ENCODE measurements around the gene ANKRD36C.
"Not testable (repeated sequence)": the region's sequence is repeated elsewhere in the genome, so short reads cannot be mapped to it uniquely, and the experiment has no call there.

DNA sequence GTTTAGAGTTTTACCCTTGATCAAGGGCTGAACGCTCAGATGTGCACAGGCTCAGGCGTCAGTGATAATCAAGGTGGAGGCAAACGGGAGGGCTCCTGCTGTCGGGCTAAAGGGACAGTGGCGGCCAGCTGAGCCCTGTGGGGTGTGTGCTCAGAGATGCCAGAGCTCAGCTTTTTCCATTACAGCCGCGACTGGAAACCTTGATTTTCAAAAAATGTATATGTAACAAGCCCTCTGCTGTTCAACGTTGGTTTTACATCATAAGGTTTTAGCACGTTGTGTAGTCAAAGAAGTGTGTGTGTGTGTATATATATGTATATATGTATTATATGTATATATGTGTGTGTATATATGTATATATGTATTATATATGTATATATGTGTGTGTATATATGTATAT is 201.4 kb downstream of the ANKRD36C start:
- not testable (repeated sequence) for TF ChIP-seq RAD21 (conservative IDR thresholded peaks at IDR 0.05)
- TF ChIP-seq, protein P1, sequence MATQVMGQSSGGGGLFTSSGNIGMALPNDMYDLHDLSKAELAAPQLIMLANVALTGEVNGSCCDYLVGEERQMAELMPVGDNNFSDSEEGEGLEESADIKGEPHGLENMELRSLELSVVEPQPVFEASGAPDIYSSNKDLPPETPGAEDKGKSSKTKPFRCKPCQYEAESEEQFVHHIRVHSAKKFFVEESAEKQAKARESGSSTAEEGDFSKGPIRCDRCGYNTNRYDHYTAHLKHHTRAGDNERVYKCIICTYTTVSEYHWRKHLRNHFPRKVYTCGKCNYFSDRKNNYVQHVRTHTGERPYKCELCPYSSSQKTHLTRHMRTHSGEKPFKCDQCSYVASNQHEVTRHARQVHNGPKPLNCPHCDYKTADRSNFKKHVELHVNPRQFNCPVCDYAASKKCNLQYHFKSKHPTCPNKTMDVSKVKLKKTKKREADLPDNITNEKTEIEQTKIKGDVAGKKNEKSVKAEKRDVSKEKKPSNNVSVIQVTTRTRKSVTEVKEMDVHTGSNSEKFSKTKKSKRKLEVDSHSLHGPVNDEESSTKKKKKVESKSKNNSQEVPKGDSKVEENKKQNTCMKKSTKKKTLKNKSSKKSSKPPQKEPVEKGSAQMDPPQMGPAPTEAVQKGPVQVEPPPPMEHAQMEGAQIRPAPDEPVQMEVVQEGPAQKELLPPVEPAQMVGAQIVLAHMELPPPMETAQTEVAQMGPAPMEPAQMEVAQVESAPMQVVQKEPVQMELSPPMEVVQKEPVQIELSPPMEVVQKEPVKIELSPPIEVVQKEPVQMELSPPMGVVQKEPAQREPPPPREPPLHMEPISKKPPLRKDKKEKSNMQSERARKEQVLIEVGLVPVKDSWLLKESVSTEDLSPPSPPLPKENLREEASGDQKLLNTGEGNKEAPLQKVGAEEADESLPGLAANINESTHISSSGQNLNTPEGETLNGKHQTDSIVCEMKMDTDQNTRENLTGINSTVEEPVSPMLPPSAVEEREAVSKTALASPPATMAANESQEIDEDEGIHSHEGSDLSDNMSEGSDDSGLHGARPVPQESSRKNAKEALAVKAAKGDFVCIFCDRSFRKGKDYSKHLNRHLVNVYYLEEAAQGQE (IDR thresholded peaks at IDR 0.05; ENCODE audit: borderline replicate concordance), result not testable (repeated sequence)

Measured in neural cell (in vitro differentiated cells).